ENCODE results near the gene MYL9.

DNA sequence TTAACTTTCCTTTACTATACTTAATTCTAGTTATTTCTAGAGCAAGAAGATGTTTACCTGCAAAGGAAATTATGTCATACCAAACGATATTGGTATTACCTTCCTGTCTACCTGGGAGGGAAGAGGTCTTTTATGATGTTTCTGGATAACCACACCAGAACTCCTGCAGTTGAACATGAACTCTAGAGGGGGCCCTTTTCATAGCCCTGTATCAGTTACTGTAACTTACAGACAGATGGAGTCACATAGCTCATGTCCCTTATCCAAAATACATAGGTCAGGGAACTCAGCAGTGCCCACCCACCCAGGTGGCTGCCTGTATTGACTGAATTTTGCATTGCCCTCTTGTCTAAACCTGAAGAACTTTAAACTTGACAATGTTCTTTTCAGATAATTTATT, 35.1 kb upstream of the MYL9 start:
- no peak for TF ChIP-seq POLR2A (IDR thresholded peaks at IDR 0.05; ENCODE audit: low read depth, low read length)
- TF ChIP-seq POLR2AphosphoS5 (IDR thresholded peaks at IDR 0.05; ENCODE audit: low read depth, low read length), result no peak

Data from GM12892 (cell line).